Spleen (tissue), 11 donors: Measurements from ENCODE around the gene USP5. TPM values are rescaled to one million over a fixed set of nuclear protein-coding genes. Genes with fewer than 3 reads are reported as not detected.

ENCODE experiments used
- DNase-seq: peaks from one replicate; pipeline ENCODE4 v3.0.0-alpha.2; 2020
- H3K27ac ChIP-seq, 8 donors: fragments of 200-600 bp; sonication (generic) in 7 of 8; 1 replicate in 4 of 8; 2 replicates in 4 of 8; pipeline versions ENCODE4 v1.5.0 to v1.8.0; 2016 to 2021; ENCODE audit warnings: inconsistent platforms in 4 of 8, mild to moderate bottlenecking in 4 of 8, moderate library complexity in 1 of 8
- H3K27me3 ChIP-seq, 7 donors: fragments of 200-600 bp; sonication (generic) in 6 of 7; replicated peaks in 1 of 7; 1 replicate in 4 of 7; 2 replicates in 3 of 7; pipeline versions ENCODE4 v1.5.0 to v1.8.0; 2016 to 2021; ENCODE audit warnings: inconsistent platforms in 3 of 7, mild to moderate bottlenecking in 1 of 7
- H3K36me3 ChIP-seq, 6 donors: fragments of 200-600 bp; sonication (generic) in 5 of 6; 1 replicate in 4 of 6; 2 replicates in 2 of 6; pipeline versions ENCODE4 v1.5.0 to v1.8.0; 2016 to 2021; ENCODE audit warnings: inconsistent platforms in 2 of 6
- H3K4me1 ChIP-seq, 6 donors: fragments of 200-600 bp; sonication (generic) in 5 of 6; 1 replicate in 3 of 6; 2 replicates in 3 of 6; pipeline versions ENCODE4 v1.5.0 to v1.8.0; 2016 to 2021; ENCODE audit warnings: inconsistent platforms in 3 of 6
- H3K4me3 ChIP-seq, 8 donors: fragments of 200-600 bp; sonication (generic) in 7 of 8; 1 replicate in 4 of 8; 2 replicates in 4 of 8; pipeline versions ENCODE4 v1.5.0 to v1.8.0; 2016 to 2021; ENCODE audit warnings: inconsistent platforms in 4 of 8, mild to moderate bottlenecking in 4 of 8, moderate library complexity in 2 of 8
- H3K9me3 ChIP-seq, 8 donors: fragments of 200-600 bp; sonication (generic) in 7 of 8; 1 replicate in 4 of 8; 2 replicates in 4 of 8; pipeline versions ENCODE4 v1.5.0 to v1.8.0; 2016 to 2021; ENCODE audit warnings: inconsistent platforms in 4 of 8
- CTCF ChIP-seq, 11 experiments: fragments of 200-600 bp in 7 of 11; fragments of 450-650 bp in 4 of 11; sonication (generic) in 4 of 11; IDR thresholded peaks in 8 of 11; conservative IDR thresholded peaks in 3 of 11; 1 replicate in 7 of 11; 2 replicates in 4 of 11; pipeline versions ENCODE4 v1.4.0 to v1.8.0; 2016 to 2021; ENCODE audit warnings: antibody characterized with exemption in 11 of 11, inconsistent platforms in 4 of 11, mild to moderate bottlenecking in 1 of 11
- POLR2A ChIP-seq, 3 donors: fragments of 450-650 bp; IDR thresholded peaks; one replicate each; pipeline ENCODE4 v1.5.1; 2017; ENCODE audit warnings: antibody characterized with exemption in 3 of 3, mild to moderate bottlenecking in 1 of 3
- POLR2AphosphoS5 ChIP-seq, 3 donors: sonication (generic); formaldehyde crosslinking; IDR thresholded peaks; one replicate each; pipeline ENCODE4 v1.5.1; 2017; ENCODE audit warnings: antibody characterized with exemption in 3 of 3
- WGBS, 5 donors: extraction: QIAGEN DNeasy Blood & Tissue Kit in 3 of 5; methylation state at CpG; one replicate each; pipeline versions ENCODE4 v1.1.5 to v1.1.7; 2013 to 2018; 5-methylcytosine and 5-hydroxymethylcytosine counted together
- intact Hi-C: fragments of 100-400 bp; cut with DNase I; formaldehyde crosslinking; loops from one replicate; pipeline ENCODE4 v1.15.0; 2023; ENCODE audit warnings: low total_unique reads
- polyA plus RNA-seq, 3 donors: library from polyadenylated mRNA; stranded (reverse); fragments of 200-250 nt; gene quantifications; one replicate each; pipeline ENCODE4 v1.2.1, GENCODE V29; 2013
- total RNA-seq, 7 donors: library from RNA; depleted of rRNA in 3 of 7; stranded (reverse); fragments of >200 nt in 3 of 7; fragmentation: NEBNext Ultra II Directional in 4 of 7; extraction: Animal tissue kit (Norgen Biotek cat#: 25700) in 4 of 7; gene quantifications; one replicate each; pipeline versions ENCODE4 v1.1.0 to v1.2.1, GENCODE V29; 2016 to 2021
- donor health status: healthy with polysubstance abuse.
- donor health status: DM: no; HTN: no; CAD: no; lungs with moderate emphysema.
- donor health status: DM: no; HTN: no; CAD: no.
- donor health status: Bipolar disorder and iron deficiency.
- donor health status: healthy.
- donor health status: DM: no; HTN: no; CAD: no.
- donor health status: DM: yes; HTN: yes; CAD: no.

The USP5 gene
- total and polyA plus RNA-seq, 10 donors, result 23.1 to 62.4 (median 40.8) TPM

- Histone ChIP-seq H3K27ac (peak overlapping the region in 6 of 8 donors; percentile 47 to 78 (median 59)), H3K4me1 (peaks cover 4 to 69% (median 54%) of the 10 kb centered on the region in 6 donors), H3K9me3 (no peaks in the 10 kb centered on the region), H3K27me3 (peaks cover 0 to 59% (median 44%) of the 10 kb centered on the region in 7 donors), H3K36me3 (peaks cover 0 to 3% (median 0%) of the 10 kb centered on the region in 6 donors), H3K4me3 (peak overlapping the region; percentile 53 to 84 (median 58))
- TF ChIP-seq POLR2AphosphoS5 (IDR thresholded peaks at IDR 0.05), result no peak
- no peak for TF ChIP-seq POLR2A (IDR thresholded peaks at IDR 0.05)
- TF ChIP-seq CTCF (IDR thresholded peaks at IDR 0.05 in 8 of 11, conservative IDR thresholded peaks at IDR 0.05 in 3 of 11), result no peak
- no peak for DNase-seq
- intact Hi-C loops, result loop anchor here (10.0 kb wide), 1 partner anchor 75 kb away; the partner anchor contains the start of gene MLF2
- WGBS, 5 donors, result 48 to 66% (median 58%) methylated on average over 19 of the region's 19 CpGs
Measured at GRCh38 chr12:6829536-6830220, 22.3 kb upstream of the USP5 start.

- Histone ChIP-seq H3K27me3 (peaks cover 0 to 52% (median 41%) of the 10 kb centered on the region in 7 donors), H3K9me3 (no peaks in the 10 kb centered on the region), H3K36me3 (peaks cover 0 to 3% (median 0%) of the 10 kb centered on the region in 6 donors), H3K27ac (no peak overlapping the region), H3K4me3 (no peak overlapping the region), H3K4me1 (peaks cover 4 to 64% (median 51%) of the 10 kb centered on the region in 6 donors)
- intact Hi-C loops, result no loop called here
- peak; percentile 76 for DNase-seq
- TF ChIP-seq CTCF (IDR thresholded peaks at IDR 0.05 in 8 of 11, conservative IDR thresholded peaks at IDR 0.05 in 3 of 11) (no peak), POLR2AphosphoS5 (IDR thresholded peaks at IDR 0.05) (peak in 1 of 3 donors; percentile 50)
- 59 to 79% (median 73%) methylated on average over 10 to 11 of the region's 11 CpGs for WGBS, 5 donors
Measured at GRCh38 chr12:6830286-6830890, 21.6 kb upstream of the USP5 start.

DNA sequence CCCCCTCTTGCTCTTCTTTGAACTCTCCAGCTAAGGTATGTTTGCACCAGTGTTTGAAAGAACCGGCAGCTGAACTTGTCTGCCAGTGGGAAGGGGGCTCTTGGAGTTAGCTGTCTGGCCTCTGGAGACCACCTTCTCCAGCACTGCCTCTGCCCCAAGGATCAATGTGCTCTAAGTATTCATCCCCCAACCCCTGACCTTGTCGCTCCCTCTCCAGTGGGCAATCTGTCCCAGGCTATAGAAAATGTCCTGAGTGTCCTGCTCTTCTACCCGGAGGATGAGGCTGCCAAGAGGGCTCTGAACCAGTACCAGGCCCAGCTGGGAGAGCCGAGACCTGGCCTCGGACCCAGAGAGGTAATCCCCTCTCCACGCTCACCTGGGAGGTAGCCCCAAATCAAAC lies 21.0 kb upstream of the USP5 start:
- H3K27me3 ChIP-seq, result peaks cover 0 to 46% (median 40%) of the 10 kb centered on the region in 7 donors
- peaks cover 0 to 3% (median 0%) of the 10 kb centered on the region in 6 donors for H3K36me3 ChIP-seq
- WGBS, 5 donors, result 86 to 95% (median 92%) methylated on average over 6 of the region's 6 CpGs
- TF ChIP-seq POLR2AphosphoS5 (IDR thresholded peaks at IDR 0.05), result no peak
- TF ChIP-seq CTCF (IDR thresholded peaks at IDR 0.05 in 8 of 11, conservative IDR thresholded peaks at IDR 0.05 in 3 of 11), result no peak
- no peak for TF ChIP-seq POLR2A (IDR thresholded peaks at IDR 0.05)
- DNase-seq, result no peak
- H3K9me3 ChIP-seq, result no peaks in the 10 kb centered on the region
- no peak overlapping the region for H3K4me3 ChIP-seq
- H3K27ac ChIP-seq, result no peak overlapping the region
- intact Hi-C loops, result no loop called here
- H3K4me1 ChIP-seq, result peaks cover 4 to 64% (median 45%) of the 10 kb centered on the region in 6 donors

DNA sequence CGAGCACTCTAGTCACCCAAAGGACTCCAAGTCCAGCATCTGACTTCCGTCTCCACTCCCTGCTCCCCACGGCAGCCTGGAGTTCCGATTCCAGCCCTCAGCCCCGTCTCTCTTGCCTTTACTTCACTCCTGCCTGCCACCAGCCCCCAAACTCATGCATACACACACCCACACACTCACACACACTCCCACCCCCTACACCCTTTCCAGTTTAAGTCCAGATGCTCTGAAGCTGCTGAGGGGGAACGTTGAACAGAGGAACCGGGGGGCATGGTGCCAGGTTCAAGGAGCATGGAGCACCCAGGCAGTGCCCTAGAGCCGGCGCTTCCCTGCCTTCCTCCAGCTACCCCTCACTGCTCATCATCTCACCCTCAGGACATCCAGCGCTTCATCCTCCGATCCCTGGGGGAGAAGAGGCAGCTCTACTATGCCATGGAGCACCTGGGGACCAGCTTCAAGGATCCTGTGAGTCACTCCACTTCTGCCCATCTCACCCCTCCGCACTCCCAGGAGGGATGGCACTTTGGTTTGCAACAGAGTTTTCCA lies 20.4 kb upstream of the USP5 start:
- Histone ChIP-seq H3K36me3 (peaks cover 0 to 3% (median 0%) of the 10 kb centered on the region in 6 donors), H3K27me3 (peaks cover 0 to 41% (median 35%) of the 10 kb centered on the region in 7 donors), H3K9me3 (no peaks in the 10 kb centered on the region), H3K4me1 (peaks cover 4 to 65% (median 44%) of the 10 kb centered on the region in 6 donors), H3K4me3 (no peak overlapping the region), H3K27ac (no peak overlapping the region)
- no peak for TF ChIP-seq POLR2AphosphoS5 (IDR thresholded peaks at IDR 0.05)
- no peak for TF ChIP-seq POLR2A (IDR thresholded peaks at IDR 0.05)
- TF ChIP-seq CTCF (IDR thresholded peaks at IDR 0.05 in 8 of 11, conservative IDR thresholded peaks at IDR 0.05 in 3 of 11), result no peak
- 83 to 91% (median 87%) methylated on average over 12 of the region's 12 CpGs for WGBS, 5 donors
- intact Hi-C loops, result no loop called here
- no peak for DNase-seq
